Progenitor cell of endocrine pancreas (in vitro differentiated cells): ENCODE measurements around the gene DBN1. TPM values are rescaled to one million over a fixed set of nuclear protein-coding genes. Genes with fewer than 3 reads are reported as not detected.

ENCODE experiments used
- DNase-seq: peaks from one replicate; pipeline ENCODE4 v3.0.0; 2021; ENCODE audit warnings: low spot score; ENCODE audit not compliant: unreplicated experiment
- H3K27ac Mint-ChIP-seq: 2 replicates; pipeline ENCODE4 v1.8.0; 2021; ENCODE audit warnings: mild to moderate bottlenecking, moderate library complexity, mixed read lengths
- H3K27me3 Mint-ChIP-seq: 2 replicates; pipeline ENCODE4 v1.8.0; 2021; ENCODE audit warnings: mixed read lengths
- H3K36me3 Mint-ChIP-seq: 2 replicates; pipeline ENCODE4 v1.8.0; 2022; ENCODE audit warnings: mixed read lengths; ENCODE audit not compliant: insufficient read depth
- H3K4me1 Mint-ChIP-seq: 2 replicates; pipeline ENCODE4 v1.8.0; 2021; ENCODE audit warnings: low read depth, mixed read lengths
- H3K4me3 Mint-ChIP-seq: 2 replicates; pipeline ENCODE4 v1.8.0; 2021; ENCODE audit warnings: low read depth, mild to moderate bottlenecking, moderate library complexity, mixed read lengths
- H3K9me3 Mint-ChIP-seq: 2 replicates; pipeline ENCODE4 v1.8.0; 2021; ENCODE audit warnings: low read depth, mixed read lengths
- total RNA-seq: library from RNA; stranded (reverse); gene quantifications from 2 replicates; pipeline ENCODE4 v1.2.1, GENCODE V29; 2021
- TF ChIP-seq, protein P1 (sequence below): fragments of 200-600 bp; sonication (generic); IDR thresholded peaks from one replicate; pipeline ENCODE4 v1.5.0; 2021; ENCODE audit warnings: antibody characterized with exemption, mild to moderate bottlenecking; ENCODE audit not compliant: unreplicated experiment

Gene DBN1
- total RNA-seq, 1 donor from 2014 or later: 396 TPM

DNA sequence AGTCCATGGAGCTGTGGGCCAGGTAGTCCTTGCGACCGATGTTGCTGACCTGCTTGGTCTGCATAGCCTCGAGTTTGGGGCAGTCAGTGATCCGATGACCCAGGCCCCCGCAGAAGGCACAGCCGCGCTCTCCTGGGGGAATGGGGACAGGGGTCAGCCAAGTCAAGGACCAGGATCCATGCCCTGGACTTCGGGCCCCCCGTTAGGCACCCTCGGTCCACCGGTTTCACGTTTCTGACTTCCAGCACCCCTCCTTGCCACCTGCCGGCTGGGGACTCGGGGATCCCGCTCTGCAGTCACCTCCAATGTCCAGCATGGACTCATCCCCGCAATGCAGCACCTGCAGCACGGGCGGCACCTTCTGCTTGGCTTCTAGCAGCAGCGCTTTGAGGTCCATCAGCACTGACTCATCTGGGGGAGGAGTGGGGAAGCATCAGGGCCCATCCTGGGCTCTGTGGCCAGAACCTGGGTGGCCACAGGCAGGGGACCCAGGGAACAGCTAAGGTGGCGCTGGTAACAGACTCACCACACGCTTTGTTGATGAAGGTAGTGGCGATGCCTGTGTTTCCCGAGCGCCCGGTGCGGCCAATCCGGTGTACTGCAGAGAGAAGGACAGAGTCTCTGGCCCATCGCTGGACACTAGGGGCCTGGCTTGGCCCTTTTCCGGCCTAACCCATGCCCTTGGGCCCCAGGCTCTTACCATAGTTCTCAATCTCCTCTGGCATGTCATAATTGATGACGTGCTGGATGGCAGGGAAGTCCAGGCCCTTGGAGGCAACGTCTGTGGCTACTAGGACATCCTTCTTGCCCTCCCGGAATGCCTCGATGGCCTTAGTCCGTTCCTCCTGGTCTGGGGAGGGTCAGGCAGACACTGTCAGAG, 38.6 kb upstream of the DBN1 start:
- Mint-ChIP-seq H3K27me3 (no peaks in the 10 kb centered on the region), H3K36me3 (peaks cover 28% of the 10 kb centered on the region), H3K4me1 (peaks cover 14% of the 10 kb centered on the region), H3K4me3 (no peak overlapping the region), H3K9me3 (no peaks in the 10 kb centered on the region), H3K27ac (no peak overlapping the region)
- no peak for DNase-seq
- TF ChIP-seq, protein P1, sequence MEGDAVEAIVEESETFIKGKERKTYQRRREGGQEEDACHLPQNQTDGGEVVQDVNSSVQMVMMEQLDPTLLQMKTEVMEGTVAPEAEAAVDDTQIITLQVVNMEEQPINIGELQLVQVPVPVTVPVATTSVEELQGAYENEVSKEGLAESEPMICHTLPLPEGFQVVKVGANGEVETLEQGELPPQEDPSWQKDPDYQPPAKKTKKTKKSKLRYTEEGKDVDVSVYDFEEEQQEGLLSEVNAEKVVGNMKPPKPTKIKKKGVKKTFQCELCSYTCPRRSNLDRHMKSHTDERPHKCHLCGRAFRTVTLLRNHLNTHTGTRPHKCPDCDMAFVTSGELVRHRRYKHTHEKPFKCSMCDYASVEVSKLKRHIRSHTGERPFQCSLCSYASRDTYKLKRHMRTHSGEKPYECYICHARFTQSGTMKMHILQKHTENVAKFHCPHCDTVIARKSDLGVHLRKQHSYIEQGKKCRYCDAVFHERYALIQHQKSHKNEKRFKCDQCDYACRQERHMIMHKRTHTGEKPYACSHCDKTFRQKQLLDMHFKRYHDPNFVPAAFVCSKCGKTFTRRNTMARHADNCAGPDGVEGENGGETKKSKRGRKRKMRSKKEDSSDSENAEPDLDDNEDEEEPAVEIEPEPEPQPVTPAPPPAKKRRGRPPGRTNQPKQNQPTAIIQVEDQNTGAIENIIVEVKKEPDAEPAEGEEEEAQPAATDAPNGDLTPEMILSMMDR: no peak

DNA sequence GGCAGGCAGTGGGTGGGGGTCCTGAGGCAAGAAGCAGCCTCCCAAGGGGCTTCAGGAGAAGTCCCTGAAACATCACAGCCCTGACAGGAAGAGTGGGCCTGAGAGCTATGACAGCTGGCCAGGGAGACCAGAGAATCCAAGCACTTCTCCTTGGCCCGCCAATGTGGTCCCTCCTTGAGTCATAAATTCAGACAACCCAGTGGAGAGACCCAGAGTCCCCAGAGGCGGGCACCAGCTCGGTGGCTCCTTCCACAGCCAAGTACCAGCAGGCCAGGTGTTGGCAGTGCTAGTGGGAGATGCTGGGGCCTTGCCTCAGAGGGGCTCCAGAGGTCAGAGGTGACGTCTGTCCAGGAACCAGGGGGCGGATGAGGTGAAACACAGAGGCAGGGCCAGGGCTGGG, 37.7 kb upstream of the DBN1 start:
- H3K4me1 Mint-ChIP-seq: peaks cover 7% of the 10 kb centered on the region
- DNase-seq: no peak
- peaks cover 25% of the 10 kb centered on the region for H3K36me3 Mint-ChIP-seq
- no peaks in the 10 kb centered on the region for H3K9me3 Mint-ChIP-seq
- TF ChIP-seq, protein P1: no peak
- no peaks in the 10 kb centered on the region for H3K27me3 Mint-ChIP-seq
- no peak overlapping the region for H3K4me3 Mint-ChIP-seq
- H3K27ac Mint-ChIP-seq: no peak overlapping the region

DNA sequence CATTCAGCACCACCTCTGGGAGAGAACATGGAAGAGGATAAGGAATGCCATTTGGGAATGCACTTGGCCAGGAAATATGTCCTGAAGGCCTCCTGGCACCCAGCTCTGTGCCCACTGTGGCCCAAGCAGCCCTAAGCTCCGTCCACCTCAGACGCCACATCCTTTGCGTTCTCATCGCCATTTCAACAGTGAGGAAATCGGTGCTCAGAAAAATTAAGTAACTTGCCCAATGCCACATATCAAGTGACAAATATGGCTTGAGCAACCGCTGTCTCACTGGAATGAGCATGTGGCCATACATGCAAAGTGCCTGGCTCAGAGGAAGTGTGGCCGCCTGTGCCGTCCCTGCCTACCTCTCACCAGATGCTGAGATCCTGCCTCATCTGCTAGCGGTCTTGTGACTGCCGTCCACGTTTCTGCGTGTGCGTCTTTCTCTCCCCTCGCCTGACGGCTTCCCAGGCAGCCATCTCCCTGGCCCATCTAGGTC, 37.2 kb upstream of the DBN1 start:
- TF ChIP-seq, protein P1: no peak
- H3K4me1 Mint-ChIP-seq: peaks cover 1% of the 10 kb centered on the region
- H3K27ac Mint-ChIP-seq: no peak overlapping the region
- peaks cover 24% of the 10 kb centered on the region for H3K36me3 Mint-ChIP-seq
- DNase-seq: no peak
- no peaks in the 10 kb centered on the region for H3K9me3 Mint-ChIP-seq
- no peaks in the 10 kb centered on the region for H3K27me3 Mint-ChIP-seq
- H3K4me3 Mint-ChIP-seq: no peak overlapping the region

DNA sequence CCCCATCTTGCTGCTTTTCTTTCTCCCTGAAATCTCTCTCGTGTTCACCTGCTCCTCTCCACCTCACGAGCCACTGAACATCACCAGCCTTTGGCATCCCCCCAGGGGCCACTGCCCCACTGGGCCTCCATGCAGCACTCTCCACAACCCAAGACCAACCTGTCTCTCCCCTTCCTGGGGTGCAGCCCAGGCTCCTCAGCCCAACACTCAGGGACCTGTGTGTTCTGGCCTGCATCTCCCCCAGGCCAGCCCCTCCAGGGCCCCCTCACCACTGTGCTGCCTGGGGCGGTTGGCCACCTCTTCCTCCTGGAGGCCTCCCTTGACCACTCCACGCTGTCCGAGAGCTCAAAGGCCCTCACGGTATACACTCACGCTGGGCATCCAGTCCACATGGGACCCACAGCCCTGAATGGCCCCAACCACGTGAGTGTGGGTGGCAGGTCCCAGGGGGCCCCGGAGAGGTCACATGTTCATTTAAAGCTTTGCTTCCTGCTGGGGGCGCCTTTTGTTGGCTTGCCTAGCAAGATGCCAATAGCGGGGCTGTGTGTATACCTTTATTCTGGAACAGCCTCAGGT, 36.6 kb upstream of the DBN1 start:
- Mint-ChIP-seq H3K36me3 (peaks cover 21% of the 10 kb centered on the region), H3K9me3 (no peaks in the 10 kb centered on the region), H3K4me1 (no peaks in the 10 kb centered on the region), H3K27me3 (no peaks in the 10 kb centered on the region), H3K4me3 (no peak overlapping the region), H3K27ac (peak overlapping the region; percentile 86)
- TF ChIP-seq, protein P1: no peak
- no peak for DNase-seq

DNA sequence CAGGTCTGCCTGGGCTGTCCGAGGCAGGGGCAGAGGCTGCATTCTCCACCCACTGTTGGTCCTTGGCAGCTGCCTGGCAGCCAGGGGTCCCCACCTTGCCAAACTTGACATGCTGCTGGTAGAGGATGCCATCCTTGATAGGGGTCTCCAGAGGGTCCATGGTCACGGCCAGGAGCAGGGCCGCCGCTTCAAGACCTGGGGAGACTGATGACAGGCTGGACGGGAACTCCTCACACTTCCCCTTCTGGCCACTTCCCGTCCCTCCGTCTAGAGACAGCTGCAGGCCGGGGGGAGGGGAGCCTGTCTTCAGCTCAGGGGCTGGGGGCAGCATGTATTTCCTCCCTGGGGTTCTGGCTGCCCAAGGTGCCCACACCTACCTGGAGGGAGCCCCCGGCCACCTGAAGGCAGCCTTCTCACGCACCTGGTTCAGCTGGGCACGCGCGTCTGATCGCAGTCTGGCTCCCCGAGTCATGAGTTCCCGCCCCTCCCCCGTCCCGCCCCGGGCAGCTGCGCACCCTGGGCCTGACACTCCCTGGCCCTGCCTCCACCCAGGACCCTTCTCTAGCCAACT, 36.0 kb upstream of the DBN1 start, which contains the start of gene DOK3:
DOK3 (minus strand) TSS at position 446 of the 571 bp plus-strand sequence; CDS start at position 160, 286 bp downstream.
- no peak for DNase-seq
- no peaks in the 10 kb centered on the region for H3K4me1 Mint-ChIP-seq
- H3K4me3 Mint-ChIP-seq: no peak within 1 kb of the TSS
- no peaks in the 10 kb centered on the region for H3K27me3 Mint-ChIP-seq
- peak within 1 kb of the TSS; percentile 86 for H3K27ac Mint-ChIP-seq
- peaks cover 20% of the 10 kb centered on the region for H3K36me3 Mint-ChIP-seq
- H3K9me3 Mint-ChIP-seq: no peaks in the 10 kb centered on the region
- TF ChIP-seq, protein P1: no peak
